DMS 273 (cell line): Measurements from ENCODE around the gene SMAD3.

Source experiments
- DNase-seq: peaks from one replicate; lab custom pipeline; 2025; ENCODE audit not compliant: unreplicated experiment; lab: John Stamatoyannopoulos, UW

SMAD3 gene

DNA sequence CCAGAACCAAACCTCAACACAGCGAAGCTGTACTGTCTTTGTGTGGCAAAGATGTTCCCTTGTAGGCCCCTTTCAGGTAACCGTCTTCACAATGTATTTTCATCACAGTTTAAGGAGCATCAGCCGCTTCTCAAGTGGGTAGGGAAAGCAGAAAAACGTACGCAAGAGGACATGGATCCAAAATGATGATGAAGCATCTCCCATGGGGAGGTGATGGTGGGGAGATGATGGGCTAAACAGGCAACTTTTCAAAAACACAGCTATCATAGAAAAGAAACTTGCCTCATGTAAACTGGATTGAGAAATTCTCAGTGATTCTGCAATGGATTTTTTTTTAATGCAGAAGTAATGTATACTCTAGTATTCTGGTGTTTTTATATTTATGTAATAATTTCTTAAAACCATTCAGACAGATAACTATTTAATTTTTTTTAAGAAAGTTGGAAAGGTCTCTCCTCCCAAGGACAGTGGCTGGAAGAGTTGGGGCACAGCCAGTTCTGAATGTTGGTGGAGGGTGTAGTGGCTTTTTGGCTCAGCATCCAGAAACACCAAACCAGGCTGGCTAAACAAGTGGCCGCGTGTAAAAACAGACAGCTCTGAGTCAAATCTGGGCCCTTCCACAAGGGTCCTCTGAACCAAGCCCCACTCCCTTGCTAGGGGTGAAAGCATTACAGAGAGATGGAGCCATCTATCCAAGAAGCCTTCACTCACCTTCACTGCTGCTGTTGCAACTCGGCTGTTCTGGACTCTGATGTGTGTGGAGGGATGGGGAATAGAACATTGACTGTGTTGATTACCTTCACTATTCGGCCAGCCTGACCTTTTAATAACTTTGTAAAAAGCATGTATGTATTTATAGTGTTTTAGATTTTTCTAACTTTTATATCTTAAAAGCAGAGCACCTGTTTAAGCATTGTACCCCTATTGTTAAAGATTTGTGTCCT is 129.0 kb downstream of the SMAD3 start:
- DNase-seq, result no peak

DNA sequence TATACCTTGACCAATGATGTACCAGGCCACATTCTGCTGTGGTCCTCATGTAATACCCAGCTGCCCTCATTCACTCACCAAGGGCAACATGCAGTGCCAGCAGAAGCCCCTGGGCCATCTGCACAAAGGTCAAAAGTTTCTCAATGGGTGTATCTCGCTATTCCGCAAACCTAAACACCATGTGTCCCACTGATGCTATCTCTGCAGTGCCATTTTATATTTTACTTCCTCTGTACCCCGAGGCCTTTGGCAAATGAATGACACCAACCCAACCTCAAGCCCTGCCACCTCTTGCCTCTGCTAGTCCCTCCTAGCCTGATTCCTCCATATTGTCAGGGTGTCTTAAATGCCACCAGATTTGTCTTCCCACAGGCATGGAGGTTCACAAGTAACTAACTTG is 129.9 kb downstream of the SMAD3 start:
- no peak for DNase-seq

DNA sequence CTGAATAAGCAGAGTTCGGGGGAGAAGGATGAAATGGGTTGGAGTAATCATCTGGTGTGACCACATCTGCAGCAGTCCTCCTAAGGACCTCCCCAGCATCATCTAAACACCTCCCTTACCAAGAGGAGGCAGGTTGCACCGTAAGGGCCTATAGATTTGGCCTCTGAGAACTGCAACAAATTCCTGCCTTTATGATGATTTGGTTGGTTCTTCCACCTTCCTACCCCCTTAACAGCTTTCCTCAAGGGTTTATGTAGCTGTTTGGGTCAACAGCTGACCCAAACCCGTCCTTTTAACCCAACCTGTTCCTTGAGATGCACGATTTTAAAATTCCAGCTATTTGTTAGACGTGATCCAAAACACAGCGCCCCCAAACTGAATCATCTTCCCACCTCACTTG is 130.8 kb downstream of the SMAD3 start:
- no peak for DNase-seq

- DNase-seq, result no peak
These were observed 131.4 kb downstream of the SMAD3 start for GRCh38 chr15:67196672-67197363.

GRCh38 chr15:67197364-67197695 is 131.9 kb downstream of the SMAD3 start:
- no peak for DNase-seq

DNA sequence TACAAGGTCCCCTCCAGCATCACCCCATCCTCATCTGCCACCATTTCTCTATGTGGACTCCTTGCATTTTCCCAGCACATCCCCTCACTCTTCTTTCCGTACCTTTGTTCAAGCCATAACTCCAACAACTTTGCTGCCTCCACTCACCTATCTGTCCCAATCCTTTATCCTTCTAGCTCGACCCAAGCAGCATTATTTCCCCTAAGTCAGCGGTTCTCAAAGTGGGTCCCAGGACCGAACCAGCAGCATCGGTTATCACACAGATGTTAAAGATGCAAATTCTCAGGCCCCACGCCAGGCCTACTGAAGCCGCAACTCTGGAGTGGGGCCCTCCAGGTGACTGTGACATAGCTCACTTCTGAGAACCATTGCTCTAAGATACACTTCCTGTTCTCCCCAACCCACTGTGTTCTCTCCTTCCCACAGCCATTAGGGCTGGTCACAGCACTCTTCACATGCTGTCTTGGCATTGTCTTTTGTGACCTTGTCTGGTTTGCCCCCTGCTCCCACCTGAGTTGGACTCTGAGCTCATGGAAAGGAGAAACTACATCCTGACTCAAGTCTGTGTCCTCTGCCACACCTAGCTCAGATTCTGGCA is 132.9 kb downstream of the SMAD3 start:
- DNase-seq, result no peak

DNA sequence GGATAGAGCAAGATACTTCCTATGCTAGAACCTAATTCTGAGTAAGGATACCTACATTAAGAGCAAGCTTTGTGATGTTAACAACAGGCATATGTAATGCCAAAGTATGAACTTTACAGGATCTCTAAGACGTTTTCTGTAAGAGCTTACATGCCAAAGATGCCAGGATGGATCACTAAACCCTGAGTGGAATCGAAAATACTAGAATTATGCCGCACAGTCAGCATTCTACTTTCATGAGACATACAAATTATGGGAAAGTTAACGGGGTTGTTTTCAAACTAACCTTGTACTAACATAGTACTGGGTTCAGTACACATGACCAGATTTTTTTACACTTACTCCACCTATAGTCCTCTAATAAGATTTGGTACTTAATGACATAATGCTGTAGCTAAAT is 134.0 kb downstream of the SMAD3 start:
- no peak for DNase-seq

- DNase-seq, result no peak
These were observed 134.7 kb downstream of the SMAD3 start for GRCh38 chr15:67199881-67200763.

GRCh38 chr15:67201136-67201535 is 135.7 kb downstream of the SMAD3 start:
- no peak for DNase-seq

GRCh38 chr15:67202091-67202490 is 136.7 kb downstream of the SMAD3 start:
- DNase-seq, result no peak

DNA sequence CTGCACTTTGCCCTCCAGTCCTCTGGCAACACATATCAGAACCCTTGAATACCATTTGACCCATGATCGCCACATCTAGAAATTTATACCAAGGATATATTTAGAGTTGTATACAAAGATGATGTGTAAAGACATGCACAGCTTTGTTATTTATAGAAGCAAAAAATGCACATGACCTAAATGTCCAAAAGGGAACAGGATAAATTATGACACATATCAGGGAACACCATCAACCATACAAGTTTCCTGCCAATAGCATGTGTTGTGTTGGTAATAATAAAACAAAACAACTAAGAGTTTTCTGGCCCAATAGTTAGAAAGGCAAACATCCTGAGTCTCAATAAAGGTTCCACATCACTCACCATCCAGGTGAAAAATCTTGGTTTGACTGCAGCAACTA is 137.6 kb downstream of the SMAD3 start:
- DNase-seq, result no peak

DNA sequence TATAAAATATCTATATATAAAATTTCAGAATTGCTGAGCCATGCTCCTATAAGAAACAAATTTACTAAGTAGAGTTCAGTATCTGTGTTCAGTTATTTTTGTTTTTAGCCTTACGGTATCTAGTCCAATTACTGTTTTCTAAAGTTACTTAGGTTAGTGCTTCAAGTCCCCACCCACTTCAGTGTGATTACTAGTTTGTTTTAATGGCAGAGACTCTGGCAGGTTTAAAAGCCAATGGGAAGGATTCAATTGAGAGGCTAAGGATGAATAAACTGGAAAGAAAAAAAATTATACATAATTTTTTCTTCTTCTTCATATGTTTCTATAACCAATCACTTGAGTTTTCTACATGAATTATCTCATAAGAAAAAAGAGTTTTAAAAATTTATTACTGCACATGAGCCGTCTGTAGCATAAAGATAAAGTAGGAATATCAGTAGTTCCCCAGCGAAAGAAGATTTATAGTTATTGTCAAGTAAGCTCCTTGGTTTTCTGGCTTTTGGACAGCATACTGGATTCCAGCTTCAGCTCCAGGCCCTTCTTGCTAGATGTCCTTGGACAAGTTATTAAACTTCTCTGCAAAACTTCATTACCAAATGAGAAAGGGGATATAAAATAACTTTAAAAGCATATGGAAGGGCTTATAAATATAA is 142.3 kb downstream of the SMAD3 start:
- DNase-seq, result no peak

- DNase-seq, result no peak
These were observed 143.0 kb downstream of the SMAD3 start for GRCh38 chr15:67208396-67208795.

- no peak for DNase-seq
These were observed 145.3 kb downstream of the SMAD3 start for GRCh38 chr15:67210555-67211168.

DNA sequence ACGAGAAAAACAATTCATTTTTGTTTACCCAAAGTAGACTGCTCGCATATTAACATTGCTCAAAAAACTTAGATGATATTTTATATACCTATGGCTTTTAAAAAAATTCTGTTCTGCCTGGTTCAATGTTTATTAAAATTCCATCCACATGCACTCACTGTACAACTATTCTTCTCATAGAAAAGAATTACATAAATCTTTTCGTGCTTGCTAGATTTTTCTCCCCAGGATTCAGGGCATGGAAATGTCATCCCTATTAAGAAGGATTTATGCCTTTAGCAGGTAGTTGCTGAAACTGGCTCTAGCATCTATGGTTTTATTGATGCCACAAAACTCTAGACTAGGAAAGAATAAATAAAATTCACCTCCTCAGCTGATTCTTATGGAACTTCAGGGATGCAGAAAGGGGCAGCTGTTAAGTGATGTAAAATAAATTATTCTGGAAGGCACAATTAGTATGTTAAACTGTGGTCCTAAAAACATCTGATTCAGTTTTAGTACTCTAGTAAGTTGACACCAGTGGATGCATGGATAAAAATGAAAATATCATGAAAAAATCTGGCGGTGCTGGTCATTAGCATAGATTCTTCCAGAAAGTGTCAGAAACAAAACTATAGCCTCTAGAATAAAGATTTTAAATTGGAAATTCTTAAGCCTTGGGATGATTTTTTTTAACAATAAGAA is 147.4 kb downstream of the SMAD3 start:
- DNase-seq, result no peak

DNA sequence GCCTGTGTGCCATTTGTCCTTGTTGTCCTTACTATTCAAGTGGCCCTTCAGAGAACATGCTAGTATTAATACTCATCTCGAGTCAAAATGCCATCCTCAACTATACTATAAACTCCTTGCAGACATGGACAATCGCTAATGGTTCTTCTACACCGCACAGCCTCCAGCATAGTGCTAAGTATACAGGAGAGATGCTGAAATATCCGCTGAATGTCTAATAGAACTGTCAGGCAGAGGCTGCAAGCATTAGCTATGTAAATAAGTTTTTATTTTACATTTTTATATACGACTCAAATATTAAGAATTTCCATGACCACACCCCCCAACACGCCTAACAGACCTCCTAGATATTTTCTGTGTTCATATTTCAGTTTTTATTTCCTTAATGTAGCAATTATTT is 149.7 kb downstream of the SMAD3 start:
- DNase-seq, result no peak

DNA sequence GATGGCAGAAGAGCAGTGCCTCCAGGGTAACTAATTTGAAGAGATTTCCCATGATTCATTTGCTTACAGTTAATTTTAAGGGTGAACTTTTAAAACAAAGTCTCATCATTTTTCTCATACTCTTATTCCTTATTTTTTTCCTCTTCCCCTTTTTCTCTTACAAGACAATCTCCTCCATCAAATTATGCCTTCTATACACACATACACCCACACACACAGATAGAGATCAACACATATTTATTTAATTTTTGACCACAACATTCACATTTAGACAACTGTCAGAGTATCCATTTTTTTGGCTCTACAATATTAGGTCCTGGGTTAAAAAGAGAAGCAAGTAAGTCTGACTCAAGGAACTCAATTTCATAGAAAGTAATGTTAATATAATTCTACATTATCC is 151.5 kb downstream of the SMAD3 start:
- DNase-seq, result no peak

- no peak for DNase-seq
These were observed 153.0 kb downstream of the SMAD3 start for GRCh38 chr15:67218428-67218827.

DNA sequence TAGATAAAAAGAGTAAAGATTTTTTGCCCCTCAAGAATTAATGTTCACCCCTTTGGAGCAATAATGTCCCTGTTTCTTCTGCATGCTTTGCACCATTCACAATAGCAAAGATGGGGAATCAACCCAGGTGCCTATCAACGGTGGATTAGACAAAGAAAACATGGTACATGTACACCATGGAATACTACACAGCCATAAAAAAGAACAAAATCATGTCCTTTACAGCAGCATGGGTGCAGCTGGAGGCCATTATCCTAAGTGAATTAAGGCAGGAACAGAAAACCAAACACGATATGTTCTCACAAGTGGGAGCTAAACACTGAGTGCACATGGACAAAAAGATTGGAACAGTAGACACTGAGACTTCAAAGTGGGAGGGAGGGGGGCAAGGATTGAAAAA is 153.9 kb downstream of the SMAD3 start:
- no peak for DNase-seq

DNA sequence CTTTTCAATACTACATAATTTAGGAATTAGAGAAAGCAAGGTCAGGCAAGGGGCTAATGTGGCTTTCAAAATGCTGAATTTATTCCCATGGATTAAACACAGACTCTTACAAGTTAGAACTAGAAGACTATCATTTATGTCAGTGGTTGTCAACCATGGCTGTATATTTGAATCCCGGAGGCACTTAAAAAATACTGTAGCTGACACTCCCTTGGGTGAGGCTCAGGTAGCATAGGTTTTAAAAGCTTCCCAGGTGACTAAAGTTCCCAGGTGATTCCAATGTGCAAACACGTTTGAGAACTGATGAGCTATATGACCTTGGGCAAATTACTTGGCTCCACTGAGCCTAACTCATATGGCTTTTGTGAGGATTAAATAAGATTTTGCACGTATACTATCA is 159.5 kb downstream of the SMAD3 start:
- DNase-seq, result no peak
